GM21381 (cell line): ENCODE measurements around the gene DSC2.
"Not testable (repeated sequence)": the region's sequence is repeated elsewhere in the genome, so short reads cannot be mapped to it uniquely, and the experiment has no call there.

Experiments used
- ATAC-seq: cut with Tn5 transposase; IDR thresholded peaks from one replicate; pipeline ENCODE4 v1.9.1; 2021; ENCODE audit warnings: mild to moderate bottlenecking, moderate library complexity; ENCODE audit not compliant: unreplicated experiment

DSC2 gene

GRCh38 chr18:31045599-31045998 is 56.6 kb downstream of the DSC2 start:
- ATAC-seq, result no peak

- no peak for ATAC-seq
Observed at GRCh38 chr18:31044926-31045325, 57.3 kb downstream of the DSC2 start.

- no peak for ATAC-seq
Observed at GRCh38 chr18:31043709-31044108, 58.5 kb downstream of the DSC2 start.

GRCh38 chr18:31042406-31043181 is 59.6 kb downstream of the DSC2 start, which contains the start of gene DSC3:
Gene DSC3 (minus strand): TSS chr18:31042742. CDS start chr18:31042660, 82 bp downstream.
- no peak for ATAC-seq

GRCh38 chr18:31042084-31042405 is 60.2 kb downstream of the DSC2 start:
- ATAC-seq, result no peak

- no peak for ATAC-seq
Observed at GRCh38 chr18:31041271-31042083, 60.7 kb downstream of the DSC2 start.

GRCh38 chr18:31040686-31041270 is 61.4 kb downstream of the DSC2 start:
- ATAC-seq, result no peak

GRCh38 chr18:31039426-31039825 is 62.8 kb downstream of the DSC2 start:
- ATAC-seq, result no peak

GRCh38 chr18:31037686-31038085 is 64.5 kb downstream of the DSC2 start:
- ATAC-seq, result not testable (repeated sequence)

GRCh38 chr18:31034541-31034940 is 67.7 kb downstream of the DSC2 start:
- ATAC-seq, result no peak

- ATAC-seq, result no peak
Observed at GRCh38 chr18:31030574-31031278, 71.5 kb downstream of the DSC2 start.

- no peak for ATAC-seq
Observed at GRCh38 chr18:31015715-31016434, 86.3 kb downstream of the DSC2 start.

GRCh38 chr18:31011455-31011854 is 90.8 kb downstream of the DSC2 start:
- ATAC-seq, result not testable (repeated sequence)

GRCh38 chr18:31010601-31011000 is 91.6 kb downstream of the DSC2 start:
- ATAC-seq, result no peak
